Thyroid gland (tissue), 4 donors: ENCODE measurements around the gene KDM4B. TPM values are rescaled to one million over a fixed set of nuclear protein-coding genes. Genes with fewer than 3 reads are reported as not detected.
A peak's percentile ranks its signal among the peaks of the same experiment; 100 is the strongest.

ENCODE experiments used
- DNase-seq, 2 donors: peaks; one replicate each; pipeline ENCODE4 v3.0.0-alpha.2; 2019
- H3K27ac ChIP-seq, 3 donors: fragments of 200-600 bp; sonication (generic); 1 replicate in 2 of 3; 2 replicates in 1 of 3; pipeline ENCODE4 v1.5.1; 2016 to 2019; ENCODE audit warnings: mild to moderate bottlenecking in 1 of 3, moderate library complexity in 1 of 3
- H3K27me3 ChIP-seq: fragments of 200-600 bp; sonication (generic); one replicate; pipeline ENCODE4 v1.5.1; 2019
- H3K36me3 ChIP-seq, 2 donors: fragments of 200-600 bp; sonication (generic); one replicate each; pipeline ENCODE4 v1.5.1; 2016 to 2019
- H3K4me1 ChIP-seq, 2 donors: fragments of 200-600 bp; sonication (generic); one replicate each; pipeline ENCODE4 v1.5.1; 2017 to 2019
- H3K4me3 ChIP-seq, 3 donors: fragments of 200-600 bp; sonication (generic); replicated peaks in 1 of 3; 1 replicate in 2 of 3; 2 replicates in 1 of 3; pipeline ENCODE4 v1.5.1; 2016; ENCODE audit warnings: mild to moderate bottlenecking in 1 of 3
- H3K9me3 ChIP-seq: fragments of 200-600 bp; sonication (generic); one replicate; pipeline ENCODE4 v1.5.1; 2017
- CTCF ChIP-seq, 6 experiments: fragments of 200-600 bp in 3 of 6; fragments of 450-650 bp in 3 of 6; sonication (generic) in 3 of 6; IDR thresholded peaks; one replicate each; pipeline ENCODE4 v1.5.1; 2016 to 2019; ENCODE audit warnings: antibody characterized with exemption in 6 of 6, mild to moderate bottlenecking in 2 of 6, inconsistent platforms in 1 of 6, moderate library complexity in 1 of 6
- POLR2A ChIP-seq, 2 donors: fragments of 450-650 bp; IDR thresholded peaks; one replicate each; pipeline ENCODE4 v1.6.1; 2017; ENCODE audit warnings: antibody characterized with exemption in 2 of 2, mild to moderate bottlenecking in 2 of 2, moderate library complexity in 1 of 2
- WGBS, 2 donors: methylation state at CpG; one replicate each; pipeline ENCODE4 v1.1.5; 2017; 5-methylcytosine and 5-hydroxymethylcytosine counted together
- intact Hi-C: fragments of 100-400 bp; cut with DNase I; formaldehyde crosslinking; loops from one replicate; pipeline ENCODE4 v1.15.1; 2023
- total RNA-seq, 4 donors: library from RNA; depleted of rRNA; stranded (reverse); fragments of >200 nt; gene quantifications; one replicate each; pipeline ENCODE4 v1.2.3, GENCODE V29; 2016

Gene KDM4B
- 10 to 100 TPM; 44.3 to 87.2 (median 75.8) TPM for total RNA-seq

- Histone ChIP-seq H3K36me3 (no peaks in the 10 kb centered on the region), H3K4me1 (peaks cover 34 to 38% of the 10 kb centered on the region in 2 donors), H3K9me3 (no peaks in the 10 kb centered on the region), H3K27me3 (no peaks in the 10 kb centered on the region), H3K27ac (peak within 1 kb of the TSS; percentile 74 to 94 (median 85)), H3K4me3 (peak within 1 kb of the TSS in 2 of 3 donors; percentile 61 to 67)
- TF ChIP-seq CTCF (IDR thresholded peaks at IDR 0.05), result no peak
- peak; percentile 89 to 98 for TF ChIP-seq POLR2A (IDR thresholded peaks at IDR 0.05)
- intact Hi-C loops, result no loop called here
- DNase-seq, result peak; percentile 100
- 0 to 3% methylated on average over 5 to 15 of the region's 96 CpGs for WGBS, 2 donors
Observed at GRCh38 chr19:4968462-4969291, at the start of gene KDM4B. Gene KDM4B, plus strand, starts transcription at chr19:4969113. Its CDS starts 63,778 bp downstream, at chr19:5032891.

GRCh38 chr19:4922530-4923275, 46.2 kb upstream of the KDM4B start:
- H3K36me3 ChIP-seq, result no peaks in the 10 kb centered on the region
- TF ChIP-seq POLR2A (IDR thresholded peaks at IDR 0.05) (no peak), CTCF (IDR thresholded peaks at IDR 0.05) (no peak)
- H3K9me3 ChIP-seq, result no peaks in the 10 kb centered on the region
- no peaks in the 10 kb centered on the region for H3K27me3 ChIP-seq
- H3K27ac ChIP-seq, result no peak overlapping the region
- DNase-seq, result no peak
- WGBS, 2 donors, result 87 to 96% methylated on average over 20 to 22 of the region's 22 CpGs
- no peak overlapping the region for H3K4me3 ChIP-seq
- no peaks in the 10 kb centered on the region for H3K4me1 ChIP-seq
- intact Hi-C loops, result no loop called here

GRCh38 chr19:4923276-4923747, 45.6 kb upstream of the KDM4B start:
- 95% methylated on average over 14 to 21 of the region's 21 CpGs for WGBS, 2 donors
- TF ChIP-seq CTCF (IDR thresholded peaks at IDR 0.05), result no peak
- TF ChIP-seq POLR2A (IDR thresholded peaks at IDR 0.05), result no peak
- no peak for DNase-seq
- Histone ChIP-seq H3K4me1 (no peaks in the 10 kb centered on the region), H3K9me3 (no peaks in the 10 kb centered on the region), H3K27me3 (no peaks in the 10 kb centered on the region), H3K36me3 (no peaks in the 10 kb centered on the region), H3K27ac (no peak overlapping the region), H3K4me3 (no peak overlapping the region)
- intact Hi-C loops, result no loop called here

GRCh38 chr19:4929186-4929585, 39.7 kb upstream of the KDM4B start:
- 88 to 96% methylated on average over 5 to 22 of the region's 22 CpGs for WGBS, 2 donors
- no peak for DNase-seq
- Histone ChIP-seq H3K4me1 (no peaks in the 10 kb centered on the region), H3K9me3 (no peaks in the 10 kb centered on the region), H3K27ac (no peak overlapping the region), H3K27me3 (no peaks in the 10 kb centered on the region), H3K36me3 (no peaks in the 10 kb centered on the region), H3K4me3 (no peak overlapping the region)
- intact Hi-C loops, result no loop called here
- TF ChIP-seq POLR2A (IDR thresholded peaks at IDR 0.05), result no peak
- TF ChIP-seq CTCF (IDR thresholded peaks at IDR 0.05), result no peak
